HUDEP-2 (cell line): ENCODE data around the gene APPL2.
"Not testable (repeated sequence)": the region's sequence is repeated elsewhere in the genome, so short reads cannot be mapped to it uniquely, and the experiment has no call there.

Experiments used
- DNase-seq, 76 experiments: peaks; one replicate each; lab custom pipeline; 2025; ENCODE audit not compliant: unreplicated experiment in 76 of 76; lab: John Stamatoyannopoulos, UW

APPL2 gene

GRCh38 chr12:105257321-105257728, 21.4 kb upstream of the APPL2 start:
- DNase-seq, result no peak

GRCh38 chr12:105256921-105257320, 20.9 kb upstream of the APPL2 start:
- no peak for DNase-seq

GRCh38 chr12:105256431-105256830, 20.5 kb upstream of the APPL2 start:
- DNase-seq, result not testable (repeated sequence)

GRCh38 chr12:105256011-105256410, 20.0 kb upstream of the APPL2 start:
- no peak for DNase-seq

- DNase-seq, result no peak
These were observed 18.0 kb upstream of the APPL2 start for GRCh38 chr12:105253866-105254513.

GRCh38 chr12:105252901-105253300, 16.9 kb upstream of the APPL2 start:
- no peak for DNase-seq

- DNase-seq, result not testable (repeated sequence)
These were observed 9.9 kb upstream of the APPL2 start for GRCh38 chr12:105245776-105246427.

- no peak for DNase-seq
These were observed 9.3 kb upstream of the APPL2 start for GRCh38 chr12:105245291-105245690.

GRCh38 chr12:105240228-105240627, 4.3 kb upstream of the APPL2 start:
- no peak for DNase-seq

- peak in 8 of 76 experiments; percentile 4 to 27 (median 18) for DNase-seq
These were observed 3.3 kb upstream of the APPL2 start for GRCh38 chr12:105239304-105239703.

- DNase-seq, result no peak
These were observed 1.7 kb upstream of the APPL2 start for GRCh38 chr12:105237666-105238065.

GRCh38 chr12:105235281-105235731, 668 bp downstream of the APPL2 start:
- peak in 3 of 76 experiments; percentile 6 to 18 (median 8) for DNase-seq

- DNase-seq, result no peak
These were observed 1.8 kb downstream of the APPL2 start for GRCh38 chr12:105234197-105234596.

- no peak for DNase-seq
These were observed 2.7 kb downstream of the APPL2 start for GRCh38 chr12:105233041-105233905.

GRCh38 chr12:105231396-105231795, 4.6 kb downstream of the APPL2 start:
- no peak for DNase-seq

GRCh38 chr12:105229371-105229770, 6.6 kb downstream of the APPL2 start:
- peak in 3 of 76 experiments; percentile 7 to 15 (median 11) for DNase-seq

- DNase-seq, result no peak
These were observed 7.0 kb downstream of the APPL2 start for GRCh38 chr12:105228966-105229365.

GRCh38 chr12:105228494-105228893, 7.5 kb downstream of the APPL2 start:
- no peak for DNase-seq

- DNase-seq, result no peak
These were observed 8.1 kb downstream of the APPL2 start for GRCh38 chr12:105227879-105228278.

GRCh38 chr12:105226219-105226618, 9.8 kb downstream of the APPL2 start:
- peak in 62 of 76 experiments; percentile 2 to 72 (median 38) for DNase-seq

- DNase-seq, result peak in 8 of 76 experiments; percentile 6 to 49 (median 16)
These were observed 10.4 kb downstream of the APPL2 start for GRCh38 chr12:105225505-105226015.
